ENCODE measurements around the gene WHRN.

The WHRN gene

DNA sequence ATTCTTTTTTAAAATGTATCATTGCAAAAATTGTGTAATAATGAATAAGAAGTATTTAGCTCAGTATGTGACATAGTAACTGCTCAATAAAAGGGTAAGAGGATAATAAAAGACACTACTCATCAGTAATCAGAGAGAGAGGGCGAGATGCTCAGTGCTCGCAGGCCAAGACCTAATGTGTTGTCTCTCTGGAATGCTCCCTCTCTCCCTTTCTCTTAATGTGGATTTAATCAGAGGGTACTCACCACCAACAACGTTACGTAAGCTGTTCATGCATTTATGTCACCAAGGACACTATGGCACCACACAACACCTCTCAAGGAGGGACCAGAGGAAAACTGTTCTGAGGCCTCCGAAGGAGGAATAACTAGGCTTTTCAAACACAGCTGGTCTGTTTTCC, 42.5 kb downstream of the WHRN start:
- in situ Hi-C loops (cut with MboI; ENCODE audit: low pct_unique_long_range_greater_than_20kb, low sequenced_read_pairs, unreplicated experiment), result no loop called here
- DNase-seq (ENCODE audit: low spot score), result no peak
- TF ChIP-seq, protein P1, sequence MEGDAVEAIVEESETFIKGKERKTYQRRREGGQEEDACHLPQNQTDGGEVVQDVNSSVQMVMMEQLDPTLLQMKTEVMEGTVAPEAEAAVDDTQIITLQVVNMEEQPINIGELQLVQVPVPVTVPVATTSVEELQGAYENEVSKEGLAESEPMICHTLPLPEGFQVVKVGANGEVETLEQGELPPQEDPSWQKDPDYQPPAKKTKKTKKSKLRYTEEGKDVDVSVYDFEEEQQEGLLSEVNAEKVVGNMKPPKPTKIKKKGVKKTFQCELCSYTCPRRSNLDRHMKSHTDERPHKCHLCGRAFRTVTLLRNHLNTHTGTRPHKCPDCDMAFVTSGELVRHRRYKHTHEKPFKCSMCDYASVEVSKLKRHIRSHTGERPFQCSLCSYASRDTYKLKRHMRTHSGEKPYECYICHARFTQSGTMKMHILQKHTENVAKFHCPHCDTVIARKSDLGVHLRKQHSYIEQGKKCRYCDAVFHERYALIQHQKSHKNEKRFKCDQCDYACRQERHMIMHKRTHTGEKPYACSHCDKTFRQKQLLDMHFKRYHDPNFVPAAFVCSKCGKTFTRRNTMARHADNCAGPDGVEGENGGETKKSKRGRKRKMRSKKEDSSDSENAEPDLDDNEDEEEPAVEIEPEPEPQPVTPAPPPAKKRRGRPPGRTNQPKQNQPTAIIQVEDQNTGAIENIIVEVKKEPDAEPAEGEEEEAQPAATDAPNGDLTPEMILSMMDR (IDR thresholded peaks at IDR 0.05; ENCODE audit: extremely low read depth, insufficient read depth, missing control alignments), result no peak

DNA sequence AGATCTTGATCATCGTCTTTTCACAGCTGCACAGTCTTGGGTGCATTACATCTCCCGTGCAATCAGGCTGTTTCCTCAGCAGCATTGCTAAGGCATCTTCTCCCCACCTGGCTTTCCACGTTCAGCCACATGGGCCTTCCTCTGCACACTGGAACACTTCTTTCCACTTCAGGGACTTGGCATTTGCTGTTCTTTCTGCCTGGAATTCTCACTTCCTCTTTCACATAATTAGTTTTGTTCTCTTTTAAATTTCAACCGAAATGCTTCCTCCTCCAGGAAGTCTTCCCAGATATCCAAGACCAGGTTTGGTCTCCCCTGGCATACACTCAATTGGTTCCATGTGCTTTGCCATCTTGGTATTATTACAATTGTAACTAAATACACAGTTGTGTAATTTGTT, 43.8 kb downstream of the WHRN start:
- in situ Hi-C loops (cut with MboI; ENCODE audit: low pct_unique_long_range_greater_than_20kb, low sequenced_read_pairs, unreplicated experiment), result no loop called here

DNA sequence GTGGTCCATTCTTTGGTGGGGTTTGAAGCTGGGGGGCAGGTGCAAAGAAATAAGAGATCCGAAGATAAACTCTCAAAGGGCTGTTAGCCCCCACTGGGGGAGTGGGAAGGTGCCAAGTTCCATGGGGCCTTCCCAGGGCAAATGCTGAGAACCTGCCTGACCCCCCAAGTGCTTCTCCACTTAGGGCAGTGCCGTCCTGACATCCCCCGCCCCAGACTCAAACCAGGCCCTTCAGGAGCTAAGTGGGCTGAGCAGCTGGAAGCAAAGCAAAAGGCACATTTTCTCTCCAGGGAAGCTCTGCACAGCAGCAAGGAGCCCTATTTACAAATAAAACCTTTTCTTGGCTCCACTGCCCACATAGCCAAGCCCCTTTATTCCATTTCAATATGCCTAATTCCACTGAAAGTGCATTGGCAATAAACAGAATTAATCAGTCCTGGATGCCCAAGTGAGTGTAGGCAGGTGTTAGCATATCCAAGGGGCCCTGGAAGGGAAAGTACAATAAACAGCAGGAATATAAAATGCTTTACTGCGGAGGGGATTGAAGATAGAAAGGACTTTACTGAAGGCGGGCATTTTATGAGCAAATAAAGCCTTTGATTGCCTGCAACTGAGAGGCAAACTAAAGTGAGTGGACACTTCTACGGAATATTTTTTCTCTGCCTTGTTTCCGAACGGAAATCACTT, 44.6 kb downstream of the WHRN start:
- TF ChIP-seq, protein P1 (IDR thresholded peaks at IDR 0.05; ENCODE audit: extremely low read depth, insufficient read depth, missing control alignments), result no peak
- in situ Hi-C loops (cut with MboI; ENCODE audit: low pct_unique_long_range_greater_than_20kb, low sequenced_read_pairs, unreplicated experiment), result no loop called here
- no peak for DNase-seq (ENCODE audit: low spot score)

More for the DNA sequence above, 43.8 kb downstream of the WHRN start:
- no peak for DNase-seq (ENCODE audit: low spot score)
- TF ChIP-seq, protein P1 (IDR thresholded peaks at IDR 0.05; ENCODE audit: extremely low read depth, insufficient read depth, missing control alignments), result no peak

DNA sequence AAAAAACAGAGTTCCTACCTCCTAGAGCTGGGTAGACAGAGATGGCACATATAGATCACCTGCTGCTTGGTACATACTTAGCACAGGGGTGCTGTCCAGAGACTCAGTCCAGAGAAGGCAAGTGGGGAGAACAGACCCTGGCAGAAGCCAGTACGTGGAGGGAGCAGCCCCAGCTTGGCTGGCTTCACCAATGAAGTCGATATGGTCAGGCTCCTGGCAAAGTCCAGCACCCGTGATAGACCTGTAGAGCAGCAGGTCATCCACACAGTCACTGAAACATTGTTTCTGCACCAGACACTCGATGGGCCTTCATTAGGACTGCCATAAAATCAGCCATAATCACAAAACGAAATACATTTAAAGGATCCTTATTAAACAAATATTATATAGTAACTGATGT, 45.8 kb downstream of the WHRN start:
- no peak for DNase-seq (ENCODE audit: low spot score)
- in situ Hi-C loops (cut with MboI; ENCODE audit: low pct_unique_long_range_greater_than_20kb, low sequenced_read_pairs, unreplicated experiment), result no loop called here
- TF ChIP-seq, protein P1 (IDR thresholded peaks at IDR 0.05; ENCODE audit: extremely low read depth, insufficient read depth, missing control alignments), result no peak

DNA sequence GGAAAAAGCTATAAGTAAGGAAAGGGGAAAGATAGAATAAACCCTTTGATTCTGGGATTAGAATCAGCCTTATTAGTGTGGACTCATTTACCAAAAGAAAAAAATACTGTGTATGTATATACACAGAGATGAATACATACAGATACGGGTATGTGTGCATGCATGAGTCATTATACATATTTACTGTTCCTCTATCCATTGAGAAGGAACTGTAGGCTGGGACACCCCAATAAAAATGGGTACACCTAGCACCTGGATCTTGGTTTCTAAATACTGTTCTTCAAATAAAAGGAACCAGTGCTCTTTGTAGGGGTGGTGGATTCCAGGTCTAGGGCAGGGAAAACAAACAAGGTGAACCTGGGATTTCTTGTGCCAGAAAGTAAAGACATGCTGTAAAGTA, 48.3 kb downstream of the WHRN start:
- in situ Hi-C loops (cut with MboI; ENCODE audit: low pct_unique_long_range_greater_than_20kb, low sequenced_read_pairs, unreplicated experiment), result no loop called here
- DNase-seq (ENCODE audit: low spot score), result no peak
- TF ChIP-seq, protein P1 (IDR thresholded peaks at IDR 0.05; ENCODE audit: extremely low read depth, insufficient read depth, missing control alignments), result no peak

DNA sequence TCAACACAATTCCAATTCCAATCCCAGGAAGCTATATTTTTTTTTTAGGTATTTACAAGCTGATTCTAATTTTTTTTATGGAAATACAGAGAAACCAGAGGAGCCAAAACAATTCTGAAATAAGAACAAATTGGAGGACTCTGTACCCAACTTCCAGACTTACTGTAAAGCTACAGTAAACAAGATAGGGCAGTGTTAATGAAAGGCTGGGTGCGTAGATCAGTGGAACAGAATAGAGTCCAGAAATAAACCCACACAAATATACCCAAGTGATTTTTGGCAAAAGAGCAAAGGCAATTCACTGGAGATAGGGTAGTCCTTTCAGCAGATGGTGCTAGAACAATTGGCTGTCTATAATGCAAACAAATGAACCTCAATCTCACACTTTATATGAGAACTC, 50.6 kb downstream of the WHRN start:
- DNase-seq (ENCODE audit: low spot score), result no peak
- TF ChIP-seq, protein P1 (IDR thresholded peaks at IDR 0.05; ENCODE audit: extremely low read depth, insufficient read depth, missing control alignments), result no peak
- in situ Hi-C loops (cut with MboI; ENCODE audit: low pct_unique_long_range_greater_than_20kb, low sequenced_read_pairs, unreplicated experiment), result no loop called here
